Stimulated activated CD4-positive, alpha-beta T cell treated with anti-CD3 and anti-CD28 coated beads, Interleukin-2, amount 100 ng/mL, for 48 hours (primary cell): ENCODE measurements around the gene RTP2.
"Not testable (repeated sequence)": the region's sequence is repeated elsewhere in the genome, so short reads cannot be mapped to it uniquely, and the experiment has no call there.

Experiments used
- DNase-seq, 2 donors: peaks; one replicate each; pipeline ENCODE4 v3.0.0-alpha.2; 2020

RTP2 gene

GRCh38 chr3:187709155-187709554, 6.8 kb upstream of the RTP2 start:
- DNase-seq, result no peak

- DNase-seq, result no peak
These were observed 6.3 kb upstream of the RTP2 start for GRCh38 chr3:187708696-187709095.

DNA sequence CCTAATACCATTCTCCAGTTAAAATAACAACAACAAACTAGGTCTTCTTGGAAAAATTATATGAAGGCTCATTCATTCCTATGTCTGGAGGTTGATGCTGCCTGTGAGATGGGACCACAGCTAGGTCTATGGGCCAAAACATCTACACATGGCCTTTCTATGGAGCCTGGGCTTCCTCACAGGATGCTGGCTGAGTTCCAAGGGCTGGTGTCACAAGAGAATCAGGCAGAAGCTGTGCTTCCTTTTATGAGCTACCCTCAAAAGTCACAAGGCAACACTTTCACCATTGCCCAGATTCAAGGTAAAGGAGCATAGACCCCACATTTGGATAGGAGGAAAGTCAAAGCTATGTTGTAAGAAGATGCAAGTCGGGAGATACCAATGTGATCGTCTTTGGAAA, 4.6 kb upstream of the RTP2 start:
- no peak for DNase-seq

GRCh38 chr3:187705164-187705563, 2.8 kb upstream of the RTP2 start:
- no peak for DNase-seq

DNA sequence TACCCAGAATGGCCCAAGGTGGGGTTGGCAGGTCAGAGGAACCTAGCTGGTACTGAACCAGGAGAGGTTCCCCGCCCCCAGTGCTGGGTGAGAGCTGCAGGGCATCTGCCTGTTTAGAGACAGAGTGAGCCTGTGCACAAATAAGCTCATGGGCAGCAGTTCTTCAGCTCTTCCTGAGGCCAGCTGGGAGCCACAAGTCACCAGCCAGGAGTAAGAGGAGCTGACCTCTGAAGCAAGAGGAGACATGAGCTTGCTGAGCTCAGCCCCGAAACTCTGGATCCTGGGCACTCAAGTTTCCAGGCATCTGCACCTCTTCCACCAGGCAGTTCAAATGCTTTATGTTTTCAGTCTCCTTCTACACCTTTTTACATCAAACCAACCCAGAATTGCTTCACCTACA, 2.1 kb downstream of the RTP2 start:
- DNase-seq, result no peak

GRCh38 chr3:187698499-187699399, 3.6 kb downstream of the RTP2 start:
- DNase-seq, result no peak

GRCh38 chr3:187696021-187696420, 6.3 kb downstream of the RTP2 start:
- DNase-seq, result no peak

DNA sequence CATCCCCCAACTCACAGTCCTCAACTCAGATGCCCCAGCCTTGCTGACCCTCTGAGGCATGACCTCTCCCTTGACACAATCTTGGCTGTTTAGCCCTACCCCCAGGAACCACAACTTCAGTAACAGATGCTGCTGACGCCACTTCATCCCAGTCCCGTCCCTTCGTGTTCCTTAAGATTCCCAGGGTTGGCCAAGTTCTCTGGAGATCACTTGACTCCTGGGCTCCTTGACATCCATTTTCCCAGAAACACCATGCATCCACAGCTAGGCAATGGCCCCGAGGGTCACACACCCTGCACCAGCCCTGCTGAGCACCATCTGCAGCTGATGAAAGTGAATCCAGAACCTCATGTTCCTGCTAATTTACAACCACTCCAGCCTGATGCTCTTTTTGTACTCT, 6.9 kb downstream of the RTP2 start:
- DNase-seq, result no peak

GRCh38 chr3:187694801-187695200, 7.6 kb downstream of the RTP2 start:
- no peak for DNase-seq

GRCh38 chr3:187693431-187693830, 8.9 kb downstream of the RTP2 start:
- DNase-seq, result no peak

DNA sequence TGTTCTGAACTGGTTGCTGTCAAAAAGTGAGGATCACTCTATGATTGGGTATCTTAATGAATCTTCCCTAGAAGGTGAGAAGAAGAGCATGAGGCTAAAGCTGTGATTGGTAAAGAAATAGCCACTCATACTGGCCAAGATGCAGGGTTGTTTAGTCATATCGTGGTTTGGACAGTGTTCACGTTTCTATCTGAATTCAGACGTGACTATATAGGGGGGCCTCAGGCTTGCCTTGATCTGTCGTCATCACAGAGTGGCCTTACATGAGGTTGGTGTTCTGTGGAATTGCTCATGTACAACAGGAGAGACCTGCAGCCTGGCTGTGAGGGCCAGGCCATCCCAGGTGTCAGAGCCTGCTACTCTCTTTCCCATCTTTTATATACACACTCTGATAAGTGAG, 12.4 kb downstream of the RTP2 start:
- DNase-seq, result no peak

DNA sequence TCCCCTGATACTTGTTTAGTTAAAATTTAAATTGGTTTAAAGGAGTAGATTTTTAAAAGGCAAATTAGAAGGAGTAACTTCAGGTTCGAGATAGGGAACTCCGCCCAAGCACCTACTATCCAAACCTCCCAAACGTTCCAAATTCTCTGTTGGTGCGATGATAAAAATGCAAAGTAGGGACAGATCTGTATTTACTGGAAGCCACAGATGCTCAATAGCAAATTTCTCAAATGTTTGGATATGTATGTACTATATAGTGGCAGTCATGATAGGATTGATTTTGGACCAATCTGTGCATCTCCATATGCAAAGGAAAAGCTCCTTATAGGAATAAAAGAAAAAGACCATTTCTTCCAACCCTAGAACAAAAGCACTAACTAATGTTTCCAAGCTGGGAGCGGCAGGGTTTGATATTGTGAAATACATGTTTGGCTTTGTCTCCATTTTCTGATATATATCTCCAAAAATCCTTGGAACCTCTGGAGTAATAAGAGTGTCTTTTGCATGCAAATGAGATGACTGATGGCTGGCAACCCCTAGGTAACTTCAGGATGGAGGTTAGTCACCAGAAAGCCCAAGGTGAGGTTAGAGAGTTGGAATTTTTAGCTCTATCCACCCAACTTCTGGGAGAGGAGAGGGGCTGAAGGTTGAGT, 15.6 kb downstream of the RTP2 start:
- DNase-seq, result no peak

DNA sequence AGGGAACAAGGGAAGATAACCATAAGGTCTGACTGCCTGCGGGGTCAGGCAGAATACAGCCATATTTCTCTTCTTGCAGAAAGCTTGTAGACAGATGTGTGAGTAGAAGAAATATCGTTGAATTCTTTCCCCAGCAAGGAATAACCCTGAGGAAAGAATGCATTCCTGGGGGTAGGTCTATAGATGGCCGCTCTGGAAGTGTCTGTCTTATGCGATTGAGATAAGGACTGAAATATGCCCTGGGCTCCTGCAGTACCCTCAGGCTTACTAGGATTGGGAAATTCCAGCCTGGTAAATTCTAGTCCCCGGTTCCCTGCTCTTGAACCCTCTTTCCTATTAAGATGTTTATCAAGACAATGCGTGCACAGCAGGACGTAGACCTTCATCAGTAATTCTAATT, 16.4 kb downstream of the RTP2 start:
- no peak for DNase-seq

GRCh38 chr3:187684880-187685279, 17.5 kb downstream of the RTP2 start:
- DNase-seq, result no peak

DNA sequence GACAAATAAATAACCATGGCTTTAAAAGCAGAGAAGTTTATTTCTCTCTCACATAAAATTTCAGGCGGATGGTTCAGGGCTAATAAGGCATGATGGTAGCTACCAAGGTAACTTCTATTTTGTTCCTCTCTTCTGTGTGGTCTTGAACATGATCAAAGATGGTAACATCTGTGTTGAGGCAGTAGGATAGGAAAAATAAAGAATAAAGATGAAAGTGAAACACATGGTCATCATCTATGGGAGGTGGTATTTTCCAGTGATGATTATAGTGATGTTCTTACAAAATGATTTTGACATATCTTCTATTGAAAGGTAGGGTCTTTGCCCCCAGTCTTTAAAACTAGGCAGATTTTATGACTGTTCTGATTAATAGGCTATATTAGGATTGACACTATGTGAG, 17.9 kb downstream of the RTP2 start:
- no peak for DNase-seq

- not testable (repeated sequence) for DNase-seq
These were observed 20.6 kb downstream of the RTP2 start for GRCh38 chr3:187681756-187682155.

DNA sequence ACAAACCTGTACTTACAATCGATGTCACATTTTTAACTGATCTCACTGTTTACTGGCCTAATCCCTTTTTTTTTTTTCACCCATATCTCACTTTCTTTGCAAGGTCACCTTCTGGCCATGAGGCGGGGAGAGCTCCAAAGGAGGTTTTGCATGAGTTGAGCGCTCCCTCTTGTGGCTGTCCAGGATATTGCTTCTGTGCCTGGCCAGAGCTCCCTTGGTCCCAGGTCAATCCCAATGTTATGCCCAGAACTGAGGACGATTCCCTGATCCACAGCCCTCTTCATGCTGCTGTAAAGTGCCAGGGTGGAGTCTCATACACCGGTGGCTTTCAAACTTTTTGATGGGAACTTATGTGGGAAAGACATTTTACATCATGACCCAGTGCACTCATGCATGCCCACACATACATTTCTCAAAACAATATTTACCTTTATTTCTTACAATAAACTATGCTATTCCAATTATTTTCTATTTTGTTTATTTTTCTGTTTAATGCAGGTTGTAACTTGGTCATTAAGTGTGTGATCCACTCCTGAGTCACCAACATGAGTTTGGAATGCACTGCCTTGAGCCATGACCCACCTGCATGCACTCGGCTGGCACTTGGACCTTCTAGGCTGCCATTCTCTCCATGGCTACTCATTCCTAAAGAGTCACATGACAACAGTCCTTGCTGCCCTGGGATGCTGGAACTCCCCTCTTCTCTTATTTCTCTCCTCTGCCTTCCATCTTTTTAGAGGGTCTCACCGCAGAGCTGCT, 22.5 kb downstream of the RTP2 start:
- peak; percentile 67 to 72 for DNase-seq

DNA sequence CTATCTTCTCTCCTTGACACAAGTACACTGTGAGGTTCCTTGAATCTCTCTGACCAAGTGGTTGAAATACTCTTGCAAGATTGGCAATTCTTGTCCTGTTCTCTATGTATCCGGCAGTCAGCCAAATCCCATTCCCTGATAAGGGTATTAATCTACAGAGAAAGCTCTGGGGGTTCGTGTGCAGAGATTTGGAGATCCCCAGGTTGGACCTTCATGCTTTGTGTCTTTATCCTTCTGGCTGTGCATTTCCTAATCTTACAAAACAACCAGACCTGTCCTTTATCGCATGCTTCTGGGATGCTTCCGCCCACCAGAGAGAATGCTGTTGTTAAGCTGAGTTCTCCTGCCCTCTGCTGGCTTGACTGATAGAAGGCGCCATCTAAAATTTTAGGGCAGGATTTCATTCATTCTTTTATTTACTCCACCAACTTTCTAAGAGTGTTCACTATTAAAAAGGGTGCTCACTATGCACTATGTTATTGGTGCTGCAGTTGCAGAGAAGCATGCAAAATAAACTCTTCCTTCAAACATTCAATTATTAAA, 23.6 kb downstream of the RTP2 start:
- peak; percentile 21 to 26 for DNase-seq

GRCh38 chr3:187677604-187678003, 24.8 kb downstream of the RTP2 start:
- DNase-seq, result no peak

DNA sequence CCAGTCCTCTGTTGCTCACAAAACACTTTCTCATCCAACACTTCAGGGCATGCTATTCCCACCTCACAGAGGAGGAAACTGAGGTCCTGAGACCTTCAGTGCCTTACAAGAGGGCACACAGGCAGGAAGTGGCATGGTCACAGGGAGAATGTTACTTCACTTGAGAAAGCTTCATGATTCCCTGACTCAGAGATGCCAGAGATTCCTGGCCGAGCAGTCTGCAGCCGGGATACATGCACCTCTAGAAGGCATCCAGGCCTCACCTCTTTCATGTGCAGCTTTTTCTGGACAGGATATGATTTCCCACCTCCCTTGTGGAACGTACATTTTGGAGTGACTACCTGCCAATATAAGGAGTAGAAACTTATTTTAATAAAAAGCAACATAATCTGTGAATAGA, 29.3 kb downstream of the RTP2 start:
- DNase-seq, result no peak

DNA sequence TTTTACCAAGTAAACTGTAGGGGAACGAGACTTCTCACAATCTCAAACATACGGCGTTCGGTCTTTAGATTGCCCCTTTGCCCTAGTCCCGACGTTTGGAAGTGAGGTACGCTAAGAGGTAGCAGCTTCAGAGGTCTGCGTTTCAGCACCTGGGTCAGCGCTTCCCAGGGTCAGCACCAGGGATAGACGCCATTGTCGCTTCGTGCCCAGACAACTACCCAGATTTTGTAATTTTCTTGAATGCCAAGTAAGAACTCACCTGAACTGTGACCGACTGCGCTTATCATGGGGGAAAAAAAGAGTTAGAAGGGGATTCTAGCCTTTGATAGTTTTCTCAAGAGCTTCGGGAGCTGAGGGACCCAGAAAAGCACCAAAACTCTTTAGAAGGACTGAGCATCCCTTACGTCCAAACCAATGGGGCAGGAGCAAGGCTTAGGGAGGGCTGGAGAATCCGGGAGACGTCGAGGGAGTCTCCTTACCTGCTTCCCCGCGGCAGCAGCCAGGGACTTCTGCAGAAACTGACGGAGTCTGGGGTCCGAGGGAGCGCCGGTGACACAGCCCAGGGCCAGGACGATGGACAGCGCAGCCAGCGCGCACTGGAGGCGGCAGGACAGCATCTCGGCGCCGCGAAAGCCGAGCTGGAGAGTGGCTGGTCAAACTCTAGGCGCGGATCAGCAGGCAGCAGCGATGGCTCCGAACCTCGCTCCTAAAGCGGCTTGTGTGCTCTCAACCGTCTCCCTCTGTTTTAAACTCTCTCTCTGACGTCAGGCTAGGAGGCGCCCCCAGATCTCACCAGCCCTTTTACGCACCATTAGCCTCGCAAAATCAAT, 32.5 kb downstream of the RTP2 start, which contains the start of gene SST:
Gene SST (minus strand): TSS at position 720 of the 830 bp plus-strand sequence. CDS start 103 bp downstream, at position 617.
- peak; percentile 11 to 25 for DNase-seq

- no peak for DNase-seq
These were observed 34.8 kb downstream of the RTP2 start for GRCh38 chr3:187667526-187667925.
